Stomach (tissue), 4 donors: ENCODE data around the gene LAMC1.

ENCODE experiments used
- POLR2A ChIP-seq, 4 donors: fragments of 450-650 bp; IDR thresholded peaks; one replicate each; pipeline ENCODE4 v1.6.1; 2016; ENCODE audit warnings: antibody characterized with exemption in 4 of 4, control low read depth in 2 of 4, mild to moderate bottlenecking in 1 of 4, moderate library complexity in 1 of 4
- TF ChIP-seq, protein P1 (sequence below), 7 experiments: fragments of 450-650 bp in 4 of 7; fragments of 200-600 bp in 3 of 7; sonication (generic) in 3 of 7; IDR thresholded peaks; one replicate each; pipeline ENCODE4 v1.5.1; 2016 to 2019; ENCODE audit warnings: antibody characterized with exemption in 7 of 7, control low read depth in 2 of 7, mild to moderate bottlenecking in 1 of 7

GRCh38 chr1:183135336-183135735, 112.1 kb downstream of the LAMC1 start:
- TF ChIP-seq, protein P1, sequence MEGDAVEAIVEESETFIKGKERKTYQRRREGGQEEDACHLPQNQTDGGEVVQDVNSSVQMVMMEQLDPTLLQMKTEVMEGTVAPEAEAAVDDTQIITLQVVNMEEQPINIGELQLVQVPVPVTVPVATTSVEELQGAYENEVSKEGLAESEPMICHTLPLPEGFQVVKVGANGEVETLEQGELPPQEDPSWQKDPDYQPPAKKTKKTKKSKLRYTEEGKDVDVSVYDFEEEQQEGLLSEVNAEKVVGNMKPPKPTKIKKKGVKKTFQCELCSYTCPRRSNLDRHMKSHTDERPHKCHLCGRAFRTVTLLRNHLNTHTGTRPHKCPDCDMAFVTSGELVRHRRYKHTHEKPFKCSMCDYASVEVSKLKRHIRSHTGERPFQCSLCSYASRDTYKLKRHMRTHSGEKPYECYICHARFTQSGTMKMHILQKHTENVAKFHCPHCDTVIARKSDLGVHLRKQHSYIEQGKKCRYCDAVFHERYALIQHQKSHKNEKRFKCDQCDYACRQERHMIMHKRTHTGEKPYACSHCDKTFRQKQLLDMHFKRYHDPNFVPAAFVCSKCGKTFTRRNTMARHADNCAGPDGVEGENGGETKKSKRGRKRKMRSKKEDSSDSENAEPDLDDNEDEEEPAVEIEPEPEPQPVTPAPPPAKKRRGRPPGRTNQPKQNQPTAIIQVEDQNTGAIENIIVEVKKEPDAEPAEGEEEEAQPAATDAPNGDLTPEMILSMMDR (IDR thresholded peaks at IDR 0.05) = no peak
- TF ChIP-seq POLR2A (IDR thresholded peaks at IDR 0.05) = no peak
